PC-3 (cell line): ENCODE data around the gene LRRC10B. TPM values are rescaled to one million over a fixed set of nuclear protein-coding genes. Genes with fewer than 3 reads are reported as not detected.

Experiments
- ATAC-seq: fragments of 200-7000 bp; cut with Tn5 transposase; 2 replicates; pipeline ENCODE4 v1.9.1; 2020; ENCODE audit warnings: mild to moderate bottlenecking, moderate library complexity
- BruUV-seq: library from RNA; stranded (reverse); fragments of 400-500 nt; replicated peaks from 2 replicates; lab custom pipeline; 2021; lab: Mats Ljungman, UMichigan
- CTCF ChIA-PET: fragments of 300-600 bp; sonication (Branson Sonifier 250); formaldehyde crosslinking; loops from one replicate; lab custom pipeline; 2022; ENCODE audit warnings: antibody characterized with exemption; lab: Charles Lee
- POLR2A ChIA-PET: fragments of 300-600 bp; sonication (Branson Sonifier 250); formaldehyde crosslinking; loops from one replicate; lab custom pipeline; 2022; ENCODE audit warnings: antibody characterized with exemption; ENCODE audit not compliant: unreplicated experiment; lab: Charles Lee
- DNase-seq: peaks from one replicate; pipeline ENCODE4 v3.0.0-alpha.2; 2015
- H2AFZ ChIP-seq: fragments of 300-600 bp; sonication (generic); 2 replicates; pipeline ENCODE4 v1.6.0; 2016; ENCODE audit warnings: antibody characterized with exemption, low read length
- H3F3A ChIP-seq: fragments of 300-600 bp; sonication (generic); one replicate; pipeline ENCODE4 v1.6.0; 2017; ENCODE audit warnings: antibody characterized with exemption, low read length, control low read depth, mild to moderate bottlenecking; ENCODE audit not compliant: unreplicated experiment
- H3K27ac ChIP-seq: fragments of 300-600 bp; sonication (generic); 2 replicates; pipeline ENCODE4 v1.5.1; 2016; ENCODE audit warnings: mild to moderate bottlenecking, low read length
- H3K27me3 ChIP-seq: fragments of 300-600 bp; sonication (generic); 2 replicates; pipeline ENCODE4 v1.6.1; 2016; ENCODE audit warnings: low read length, mixed read lengths
- H3K36me3 ChIP-seq: fragments of 300-600 bp; sonication (generic); 2 replicates; pipeline ENCODE4 v1.6.1; 2016; ENCODE audit warnings: low read depth, mixed run types, low read length, mixed read lengths
- H3K4me1 ChIP-seq: fragments of 300-600 bp; sonication (generic); 2 replicates; pipeline ENCODE4 v1.5.1; 2016; ENCODE audit warnings: low read length; ENCODE audit not compliant: insufficient read depth
- H3K4me2 ChIP-seq: fragments of 300-600 bp; sonication (generic); 2 replicates; pipeline ENCODE4 v1.6.0; 2016; ENCODE audit warnings: low read length
- H3K4me3 ChIP-seq: fragments of 300-600 bp; sonication (generic); 2 replicates; pipeline ENCODE4 v1.5.1; 2016; ENCODE audit warnings: mild to moderate bottlenecking, low read length, mixed read lengths
- H3K79me2 ChIP-seq: fragments of 300-600 bp; sonication (generic); 2 replicates; pipeline ENCODE4 v1.6.1; 2017; ENCODE audit warnings: low read length, mixed read lengths
- H3K9ac ChIP-seq: fragments of 300-600 bp; sonication (generic); 2 replicates; pipeline ENCODE4 v1.6.0; 2016; ENCODE audit warnings: mild to moderate bottlenecking, low read length
- H3K9me2 ChIP-seq: fragments of 300-600 bp; sonication (generic); replicated peaks from 2 replicates; pipeline ENCODE4 v1.6.1; 2016; ENCODE audit warnings: mixed run types, low read length, mixed read lengths
- H3K9me3 ChIP-seq: fragments of 300-600 bp; sonication (generic); 2 replicates; pipeline ENCODE4 v1.6.1; 2016; ENCODE audit warnings: low read length, mixed read lengths
- H4K20me1 ChIP-seq: fragments of 300-600 bp; sonication (generic); 2 replicates; pipeline ENCODE4 v1.6.1; 2016; ENCODE audit warnings: low read length, mixed read lengths
- CTCF ChIP-seq: fragments of 300-600 bp; sonication (generic); conservative IDR thresholded peaks from 2 replicates; pipeline ENCODE4 v1.5.1; 2017; ENCODE audit warnings: antibody characterized with exemption, low read depth, mild to moderate bottlenecking, low read length
- EZH2 ChIP-seq: fragments of 300-600 bp; sonication (generic); IDR thresholded peaks from one replicate; pipeline ENCODE4 v1.6.1; 2017; ENCODE audit warnings: antibody characterized with exemption, mild to moderate bottlenecking, low read length; ENCODE audit not compliant: unreplicated experiment
- EZH2phosphoT487 ChIP-seq: fragments of 300-600 bp; sonication (generic); IDR thresholded peaks from 2 replicates; pipeline ENCODE4 v1.6.1; 2018; ENCODE audit warnings: mild to moderate bottlenecking, antibody characterized with exemption, low read length, borderline replicate concordance
- intact Hi-C: fragments of 100-400 bp; cut with micrococcal nuclease; formaldehyde crosslinking; loops from 2 replicates; pipeline ENCODE4 v1.9.0; 2023
- total RNA-seq: library from RNA; depleted of rRNA; stranded (reverse); fragments of >200 nt; gene quantifications from 2 replicates; pipeline ENCODE4 v1.2.3, GENCODE V29; 2014

The LRRC10B gene
- total RNA-seq, 1 experiment from 2014 or later = 0.55 TPM

GRCh38 chr11:61516191-61516590, 7.6 kb downstream of the LRRC10B start:
- no peak overlapping the region for H2AFZ ChIP-seq
- H3K4me1 ChIP-seq = peaks cover 11% of the 10 kb centered on the region
- no peak overlapping the region for H3K4me3 ChIP-seq
- ChIA-PET CTCF (interaction anchor here (0.8 to 2.0 kb wide), 5 partner anchors 34 to 80 kb away, joined by 3 to 12 read pairs (median 8); no protein-coding TSS in a partner anchor), POLR2A (interaction anchor here (0.6 kb wide), 1 partner anchor 122 kb away, joined by 5 read pairs; no protein-coding TSS in a partner anchor)
- no peak for TF ChIP-seq EZH2
- intact Hi-C loops = loop anchor here (2.0 kb wide), 2 partner anchors 39 to 69 kb away; no protein-coding TSS in a partner anchor
- H3K27ac ChIP-seq = no peak overlapping the region
- H3K9me3 ChIP-seq = no peaks in the 10 kb centered on the region
- BruUV-seq = no TSS peak
- H3K36me3 ChIP-seq = no peaks in the 10 kb centered on the region
- no peak overlapping the region for H3K9ac ChIP-seq
- H3K4me2 ChIP-seq = no peak overlapping the region
- no peaks in the 10 kb centered on the region for H3K27me3 ChIP-seq
- H3K9me2 ChIP-seq = no peaks in the 10 kb centered on the region
- H3K79me2 ChIP-seq = no peaks in the 10 kb centered on the region
- ATAC-seq = no peak
- H3F3A ChIP-seq = no peaks in the 10 kb centered on the region
- DNase-seq = no peak
- H4K20me1 ChIP-seq = no peaks in the 10 kb centered on the region

GRCh38 chr11:61516675-61517572, 8.4 kb downstream of the LRRC10B start:
- no peaks in the 10 kb centered on the region for H3F3A ChIP-seq
- no peak overlapping the region for H3K4me2 ChIP-seq
- no peak for TF ChIP-seq EZH2
- TF ChIP-seq CTCF = peak; percentile 99
- TF ChIP-seq EZH2phosphoT487 = no peak
- H3K9me3 ChIP-seq = no peaks in the 10 kb centered on the region
- no peaks in the 10 kb centered on the region for H3K36me3 ChIP-seq
- intact Hi-C loops = loop anchor here (2.0 kb wide), 2 partner anchors 40 to 70 kb away; no protein-coding TSS in a partner anchor
- peak; percentile 28; the same call in 1 of the 2 replicates for ATAC-seq
- H3K27me3 ChIP-seq = no peaks in the 10 kb centered on the region
- no peaks in the 10 kb centered on the region for H4K20me1 ChIP-seq
- BruUV-seq = no TSS peak
- H3K4me1 ChIP-seq = peaks cover 11% of the 10 kb centered on the region
- H3K9ac ChIP-seq = no peak overlapping the region
- no peaks in the 10 kb centered on the region for H3K9me2 ChIP-seq
- no peak overlapping the region for H3K27ac ChIP-seq
- H3K4me3 ChIP-seq = no peak overlapping the region
- ChIA-PET CTCF (interaction anchor here (0.5 to 2.0 kb wide), 7 partner anchors 35 to 121 kb away, joined by 3 to 12 read pairs (median 8); no protein-coding TSS in a partner anchor), POLR2A (interaction anchor here (0.6 kb wide), 1 partner anchor 121 kb away, joined by 5 read pairs; no protein-coding TSS in a partner anchor)
- no peaks in the 10 kb centered on the region for H3K79me2 ChIP-seq
- peak; percentile 43 for DNase-seq
- H2AFZ ChIP-seq = no peak overlapping the region

- H4K20me1 ChIP-seq = no peaks in the 10 kb centered on the region
- no peaks in the 10 kb centered on the region for H3K9me3 ChIP-seq
- no peak overlapping the region for H2AFZ ChIP-seq
- H3K27ac ChIP-seq = no peak overlapping the region
- CTCF ChIA-PET = interaction anchor here (2.0 kb wide), 1 partner anchor 39 kb away, joined by 8 read pairs; no protein-coding TSS in a partner anchor
- H3K36me3 ChIP-seq = no peaks in the 10 kb centered on the region
- intact Hi-C loops = no loop called here
- no peaks in the 10 kb centered on the region for H3K79me2 ChIP-seq
- ATAC-seq (no peak), DNase-seq (no peak)
- POLR2A ChIA-PET = no interaction called here
- no TSS peak for BruUV-seq
- H3K9me2 ChIP-seq = no peaks in the 10 kb centered on the region
- H3K4me1 ChIP-seq = peaks cover 7% of the 10 kb centered on the region
- no peak overlapping the region for H3K4me2 ChIP-seq
- no peaks in the 10 kb centered on the region for H3F3A ChIP-seq
- no peaks in the 10 kb centered on the region for H3K27me3 ChIP-seq
- H3K9ac ChIP-seq = no peak overlapping the region
- TF ChIP-seq EZH2 (no peak), CTCF (no peak), EZH2phosphoT487 (no peak)
- H3K4me3 ChIP-seq = no peak overlapping the region
Measured at GRCh38 chr11:61518032-61518795, 9.7 kb downstream of the LRRC10B start.
